Endodermal cell (in vitro differentiated cells): Measurements from ENCODE around the gene NUDT17. TPM values are rescaled to one million over a fixed set of nuclear protein-coding genes. Genes with fewer than 3 reads are reported as not detected.

Experiments
- DNase-seq: peaks from one replicate; pipeline ENCODE4 v3.0.0-alpha.2; 2017
- H3K27ac ChIP-seq: 2 replicates; pipeline ENCODE4 v1.5.1; 2013; ENCODE audit warnings: mild to moderate bottlenecking, low read depth, low read length, moderate library complexity
- H3K27me3 ChIP-seq: 2 replicates; pipeline ENCODE4 v1.6.1; 2013; ENCODE audit warnings: mild to moderate bottlenecking, low read length, moderate library complexity; ENCODE audit not compliant: insufficient read depth, control insufficient read depth, poor library complexity, severe bottlenecking
- H3K36me3 ChIP-seq: 2 replicates; pipeline ENCODE4 v1.7.0; 2013; ENCODE audit warnings: mild to moderate bottlenecking, low read length, moderate library complexity; ENCODE audit not compliant: control insufficient read depth, insufficient read depth
- H3K4me1 ChIP-seq: one replicate; pipeline ENCODE4 v1.7.0; 2013; ENCODE audit warnings: low read length; ENCODE audit not compliant: control insufficient read depth, insufficient read depth
- H3K4me3 ChIP-seq: 2 replicates; pipeline ENCODE4 v1.5.1; 2013; ENCODE audit warnings: mild to moderate bottlenecking, low read length, moderate library complexity
- H3K9ac ChIP-seq: 2 replicates; pipeline ENCODE4 v1.6.1; 2013; ENCODE audit warnings: mild to moderate bottlenecking, low read length, moderate library complexity; ENCODE audit not compliant: poor library complexity, severe bottlenecking; ENCODE audit errors: extremely low read depth
- H3K9me3 ChIP-seq: 2 replicates; pipeline ENCODE4 v1.6.1; 2013; ENCODE audit warnings: mild to moderate bottlenecking, low read length, moderate library complexity; ENCODE audit not compliant: control insufficient read depth
- H3K27ac Mint-ChIP-seq: 2 replicates; pipeline ENCODE4 v1.8.0; 2020; ENCODE audit warnings: mixed read lengths
- H3K27me3 Mint-ChIP-seq: 2 replicates; pipeline ENCODE4 v1.8.0; 2021; ENCODE audit warnings: mild to moderate bottlenecking, mixed read lengths; ENCODE audit not compliant: insufficient read depth
- H3K36me3 Mint-ChIP-seq: 2 replicates; pipeline ENCODE4 v1.8.0; 2020; ENCODE audit warnings: low read depth, mixed read lengths
- H3K4me1 Mint-ChIP-seq: 2 replicates; pipeline ENCODE4 v1.8.0; 2020; ENCODE audit warnings: mixed read lengths
- H3K4me3 Mint-ChIP-seq: 2 replicates; pipeline ENCODE4 v1.8.0; 2020; ENCODE audit warnings: mild to moderate bottlenecking, moderate library complexity, mixed read lengths
- H3K9me3 Mint-ChIP-seq: 2 replicates; pipeline ENCODE4 v1.8.0; 2020; ENCODE audit warnings: mild to moderate bottlenecking, mixed read lengths
- CTCF ChIP-seq: fragments of 200-600 bp; sonication (generic); conservative IDR thresholded peaks from 2 replicates; pipeline ENCODE4 v1.5.0; 2021; ENCODE audit warnings: antibody characterized with exemption, mild to moderate bottlenecking
- whole genome bisulfite sequencing, 2 experiments: methylation state at CpG; one replicate each; pipeline versions ENCODE4 v1.1.5 to v1.1.7; 2013; ENCODE audit warnings: missing lambda C conversion rate in 2 of 2, mixed read lengths in 1 of 2; ENCODE audit not compliant: insufficient coverage in 1 of 2, insufficient read length in 1 of 2; 5-methylcytosine and 5-hydroxymethylcytosine counted together
- total RNA-seq, 2 donors: library from RNA; stranded (reverse); fragmentation: NEBNext Ultra II Directional in 1 of 2; extraction: Animal tissue kit (Norgen Biotek cat#: 25700) in 1 of 2; gene quantifications; 2 replicates in 1 of 2; 3 replicates in 1 of 2; pipeline ENCODE4 v1.2.1, GENCODE V29; 2021

The NUDT17 gene
- total RNA-seq, 2 donors from 2014 or later, result 2.8 to 4.0 TPM

GRCh38 chr1:145871994-145872924 is 26.8 kb downstream of the NUDT17 start:
- Mint-ChIP-seq H3K36me3 (no peaks in the 10 kb centered on the region), H3K9me3 (no peaks in the 10 kb centered on the region), H3K4me1 (peaks cover 15% of the 10 kb centered on the region), H3K4me3 (peak overlapping the region; percentile 58), H3K27me3 (peaks cover 56% of the 10 kb centered on the region), H3K27ac (no peak overlapping the region)
- H3K4me1 ChIP-seq, result no peaks in the 10 kb centered on the region
- WGBS, 2 experiments, result 53 to 70% methylated on average over 28 to 47 of the region's 47 CpGs
- no peak for TF ChIP-seq CTCF
- H3K27ac ChIP-seq, result no peak overlapping the region
- no peaks in the 10 kb centered on the region for H3K9me3 ChIP-seq
- peak; percentile 83 for DNase-seq
- H3K27me3 ChIP-seq, result peaks cover 37% of the 10 kb centered on the region
- H3K4me3 ChIP-seq, result no peak overlapping the region
- H3K36me3 ChIP-seq, result no peaks in the 10 kb centered on the region
- no peak overlapping the region for H3K9ac ChIP-seq

DNA sequence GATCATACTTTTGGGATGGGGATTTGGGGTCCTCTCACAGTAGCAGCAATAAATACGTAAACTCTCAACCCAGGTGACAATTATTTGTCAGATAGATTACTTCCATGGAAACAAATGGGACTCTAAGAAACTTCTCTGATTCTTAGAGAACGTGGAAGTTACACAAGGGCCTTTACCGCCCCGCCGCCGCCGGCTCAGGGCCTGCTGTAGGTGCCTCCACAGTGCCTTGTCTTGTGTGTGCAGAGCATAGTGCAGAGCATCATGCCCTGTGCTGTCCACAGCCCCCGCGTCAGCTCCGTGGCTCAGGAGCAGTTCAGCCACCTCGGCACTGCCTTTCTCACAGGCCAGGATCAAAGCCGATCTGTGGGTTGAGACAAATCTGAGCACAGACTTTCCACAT is 29.2 kb downstream of the NUDT17 start:
- Histone ChIP-seq H3K4me1 (peaks cover 5% of the 10 kb centered on the region), H3K4me3 (no peak overlapping the region), H3K36me3 (no peaks in the 10 kb centered on the region), H3K9me3 (no peaks in the 10 kb centered on the region), H3K27ac (no peak overlapping the region), H3K9ac (no peak overlapping the region), H3K27me3 (peaks cover 37% of the 10 kb centered on the region)
- Mint-ChIP-seq H3K4me1 (peaks cover 24% of the 10 kb centered on the region), H3K9me3 (no peaks in the 10 kb centered on the region), H3K36me3 (no peaks in the 10 kb centered on the region), H3K27me3 (peaks cover 62% of the 10 kb centered on the region), H3K4me3 (no peak overlapping the region), H3K27ac (no peak overlapping the region)
- no peak for TF ChIP-seq CTCF
- 93 to 94% methylated on average over 12 of the region's 12 CpGs for WGBS, 2 experiments
- no peak for DNase-seq

DNA sequence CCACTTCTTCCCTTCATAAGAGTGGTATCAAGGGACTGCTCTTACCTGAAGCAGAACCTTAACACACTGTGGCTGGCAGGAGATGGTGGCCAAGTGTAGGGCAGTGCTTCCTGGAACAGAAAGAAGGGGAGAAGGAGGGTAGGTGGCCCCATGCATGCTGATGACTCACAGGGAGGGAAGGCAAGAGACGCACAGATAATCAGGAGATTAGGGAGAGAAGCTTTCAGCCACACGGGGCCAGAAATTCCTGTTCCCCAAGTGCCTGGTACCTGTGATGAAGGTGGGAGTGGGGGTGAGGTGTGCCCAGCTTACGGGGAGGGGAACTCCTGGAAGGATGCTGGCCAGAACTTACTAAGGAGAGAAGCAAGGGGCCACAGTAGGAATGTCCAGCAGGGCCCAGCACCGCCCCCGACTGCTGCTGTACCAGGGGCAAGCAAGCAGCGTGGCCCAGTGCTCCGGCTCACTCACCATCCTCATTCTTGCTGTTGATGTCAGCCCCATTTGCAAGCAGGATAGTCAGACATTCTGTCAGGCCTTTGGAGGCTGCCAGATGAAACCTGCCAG is 32.6 kb downstream of the NUDT17 start:
- no peak for DNase-seq
- Mint-ChIP-seq H3K27ac (no peak overlapping the region), H3K4me3 (no peak overlapping the region), H3K9me3 (no peaks in the 10 kb centered on the region), H3K4me1 (peaks cover 15% of the 10 kb centered on the region), H3K27me3 (peaks cover 59% of the 10 kb centered on the region), H3K36me3 (no peaks in the 10 kb centered on the region)
- H3K4me1 ChIP-seq, result peaks cover 8% of the 10 kb centered on the region
- H3K4me3 ChIP-seq, result no peak overlapping the region
- no peak for TF ChIP-seq CTCF
- H3K36me3 ChIP-seq, result no peaks in the 10 kb centered on the region
- peaks cover 26% of the 10 kb centered on the region for H3K27me3 ChIP-seq
- H3K9ac ChIP-seq, result no peak overlapping the region
- no peak overlapping the region for H3K27ac ChIP-seq
- H3K9me3 ChIP-seq, result no peaks in the 10 kb centered on the region
- 83 to 88% methylated on average over 5 to 7 of the region's 7 CpGs for WGBS, 2 experiments
